ENCODE results near the gene UNCX.

The UNCX gene

GRCh38 chr7:1244700-1245523 lies 12.2 kb downstream of the UNCX start:
- DNase-seq, result no peak

- no peak for DNase-seq
These were observed 12.9 kb downstream of the UNCX start for GRCh38 chr7:1245524-1246050.

- DNase-seq, result no peak
These were observed 13.6 kb downstream of the UNCX start for GRCh38 chr7:1246160-1246870.

GRCh38 chr7:1246871-1247526 lies 14.3 kb downstream of the UNCX start:
- no peak for DNase-seq

GRCh38 chr7:1247527-1248041 lies 14.9 kb downstream of the UNCX start:
- no peak for DNase-seq

- DNase-seq, result no peak
These were observed 15.7 kb downstream of the UNCX start for GRCh38 chr7:1248143-1248915.

- no peak for DNase-seq
These were observed 16.4 kb downstream of the UNCX start for GRCh38 chr7:1248916-1249581.

- DNase-seq, result no peak
These were observed 17.1 kb downstream of the UNCX start for GRCh38 chr7:1249731-1250130.

GRCh38 chr7:1250901-1251300 lies 18.2 kb downstream of the UNCX start:
- DNase-seq, result no peak

GRCh38 chr7:1251796-1252539 lies 19.3 kb downstream of the UNCX start:
- no peak for DNase-seq

GRCh38 chr7:1252540-1253090 lies 19.9 kb downstream of the UNCX start:
- no peak for DNase-seq

- no peak for DNase-seq
These were observed 21.1 kb downstream of the UNCX start for GRCh38 chr7:1253681-1254181.

- DNase-seq, result no peak
These were observed 21.8 kb downstream of the UNCX start for GRCh38 chr7:1254281-1255079.

GRCh38 chr7:1255080-1255816 lies 22.6 kb downstream of the UNCX start:
- no peak for DNase-seq

- no peak for DNase-seq
These were observed 23.2 kb downstream of the UNCX start for GRCh38 chr7:1255817-1256340.

- DNase-seq, result no peak
These were observed 23.9 kb downstream of the UNCX start for GRCh38 chr7:1256621-1257020.

- no peak for DNase-seq
These were observed 24.5 kb downstream of the UNCX start for GRCh38 chr7:1257221-1257620.

GRCh38 chr7:1257863-1258262 lies 25.2 kb downstream of the UNCX start:
- DNase-seq, result no peak
